NT2/D1 (cell line): Measurements from ENCODE around the gene LEO1.

Experiments used
- DNase-seq: peaks from one replicate; pipeline ENCODE4 v3.0.0-alpha.2; 2011; ENCODE audit warnings: low read depth, low spot score
- H3K27me3 ChIP-seq: 2 replicates; pipeline ENCODE4 v1.6.0; 2011; ENCODE audit warnings: mild to moderate bottlenecking; ENCODE audit not compliant: insufficient read length, insufficient read depth
- H3K36me3 ChIP-seq: 2 replicates; pipeline ENCODE4 v1.6.1; 2011; ENCODE audit warnings: mild to moderate bottlenecking, low read length, mixed read lengths; ENCODE audit not compliant: insufficient read depth, insufficient read length
- H3K4me1 ChIP-seq: 2 replicates; pipeline ENCODE4 v1.5.1; 2011; ENCODE audit not compliant: insufficient read depth, insufficient read length
- H3K4me3 ChIP-seq: 2 replicates; pipeline ENCODE4 v1.5.1; 2011; ENCODE audit warnings: low read depth; ENCODE audit not compliant: insufficient read length
- H3K9ac ChIP-seq: 2 replicates; pipeline ENCODE4 v1.6.0; 2011; ENCODE audit warnings: low read depth; ENCODE audit not compliant: insufficient read length
- H3K9me3 ChIP-seq: 2 replicates; pipeline ENCODE4 v1.5.1; 2011; ENCODE audit warnings: mild to moderate bottlenecking, low read length; ENCODE audit not compliant: insufficient read depth
- SUZ12 ChIP-seq: IDR thresholded peaks from 2 replicates; pipeline ENCODE4 v1.6.1; 2011; ENCODE audit not compliant: insufficient read length, insufficient read depth; ENCODE audit errors: extremely low read depth
- YY1 ChIP-seq: IDR thresholded peaks from 2 replicates; pipeline ENCODE4 v1.6.1; 2011; ENCODE audit not compliant: insufficient read length, insufficient read depth
- ZNF274 ChIP-seq: IDR thresholded peaks from 2 replicates; pipeline ENCODE4 v1.6.1; 2011; ENCODE audit warnings: mild to moderate bottlenecking, low read depth, low read length

Gene LEO1

GRCh38 chr15:51992953-51993352, 21.4 kb upstream of the LEO1 start:
- Histone ChIP-seq H3K4me3 (no peak overlapping the region), H3K9ac (no peak overlapping the region), H3K27me3 (no peaks in the 10 kb centered on the region), H3K4me1 (no peaks in the 10 kb centered on the region), H3K36me3 (no peaks in the 10 kb centered on the region), H3K9me3 (no peaks in the 10 kb centered on the region)
- DNase-seq: no peak
- no peak for TF ChIP-seq SUZ12
- no peak for TF ChIP-seq YY1
- no peak for TF ChIP-seq ZNF274

- DNase-seq: no peak
- H3K4me1 ChIP-seq: no peaks in the 10 kb centered on the region
- H3K9me3 ChIP-seq: no peaks in the 10 kb centered on the region
- no peaks in the 10 kb centered on the region for H3K27me3 ChIP-seq
- no peak overlapping the region for H3K4me3 ChIP-seq
- no peak overlapping the region for H3K9ac ChIP-seq
- no peaks in the 10 kb centered on the region for H3K36me3 ChIP-seq
- TF ChIP-seq SUZ12: no peak
- TF ChIP-seq YY1: no peak
- TF ChIP-seq ZNF274: no peak
These were observed 19.6 kb upstream of the LEO1 start for GRCh38 chr15:51991141-51991540.

GRCh38 chr15:51982770-51983103, 11.2 kb upstream of the LEO1 start:
- H3K9ac ChIP-seq: no peak overlapping the region
- H3K36me3 ChIP-seq: no peaks in the 10 kb centered on the region
- H3K4me1 ChIP-seq: no peaks in the 10 kb centered on the region
- no peaks in the 10 kb centered on the region for H3K9me3 ChIP-seq
- DNase-seq: no peak
- H3K27me3 ChIP-seq: no peaks in the 10 kb centered on the region
- H3K4me3 ChIP-seq: no peak overlapping the region
- TF ChIP-seq SUZ12: no peak

GRCh38 chr15:51982013-51982769, 10.6 kb upstream of the LEO1 start:
- Histone ChIP-seq H3K36me3 (no peaks in the 10 kb centered on the region), H3K4me3 (no peak overlapping the region), H3K4me1 (no peaks in the 10 kb centered on the region), H3K9ac (no peak overlapping the region), H3K9me3 (no peaks in the 10 kb centered on the region), H3K27me3 (no peaks in the 10 kb centered on the region)
- DNase-seq: no peak
- TF ChIP-seq SUZ12 (no peak), ZNF274 (no peak), YY1 (no peak)

- Histone ChIP-seq H3K9ac (no peak overlapping the region), H3K9me3 (no peaks in the 10 kb centered on the region), H3K4me1 (no peaks in the 10 kb centered on the region), H3K27me3 (no peaks in the 10 kb centered on the region), H3K36me3 (no peaks in the 10 kb centered on the region), H3K4me3 (no peak overlapping the region)
- no peak for TF ChIP-seq ZNF274
- no peak for TF ChIP-seq YY1
- no peak for TF ChIP-seq SUZ12
- no peak for DNase-seq
These were observed 2.2 kb upstream of the LEO1 start for GRCh38 chr15:51973775-51974174.

GRCh38 chr15:51973220-51973619, 1.6 kb upstream of the LEO1 start:
- DNase-seq: no peak
- H3K27me3 ChIP-seq: no peaks in the 10 kb centered on the region
- no peak overlapping the region for H3K9ac ChIP-seq
- no peaks in the 10 kb centered on the region for H3K9me3 ChIP-seq
- no peaks in the 10 kb centered on the region for H3K36me3 ChIP-seq
- H3K4me1 ChIP-seq: no peaks in the 10 kb centered on the region
- no peak overlapping the region for H3K4me3 ChIP-seq
- TF ChIP-seq YY1 (no peak), ZNF274 (no peak), SUZ12 (no peak)

- DNase-seq: no peak
- Histone ChIP-seq H3K9ac (peak overlapping the region; percentile 95), H3K36me3 (peaks cover 2% of the 10 kb centered on the region), H3K27me3 (no peaks in the 10 kb centered on the region), H3K4me3 (peak overlapping the region; percentile 75), H3K4me1 (no peaks in the 10 kb centered on the region), H3K9me3 (no peaks in the 10 kb centered on the region)
- TF ChIP-seq SUZ12: no peak
- TF ChIP-seq YY1: no peak
- no peak for TF ChIP-seq ZNF274
These were observed 575 bp downstream of the LEO1 start for GRCh38 chr15:51971032-51971374.
